Ectodermal cell (in vitro differentiated cells): ENCODE measurements around the gene FBXO8.
"Not testable (repeated sequence)": the region's sequence is repeated elsewhere in the genome, so short reads cannot be mapped to it uniquely, and the experiment has no call there.

Experiments used
- H3K27ac ChIP-seq: 2 replicates; pipeline ENCODE4 v1.7.0; 2013; ENCODE audit warnings: mild to moderate bottlenecking, low read depth, low read length; ENCODE audit not compliant: insufficient read depth, poor library complexity, severe bottlenecking
- H3K27me3 ChIP-seq: 2 replicates; pipeline ENCODE4 v1.7.0; 2013; ENCODE audit warnings: mild to moderate bottlenecking, low read length; ENCODE audit not compliant: insufficient read depth, control insufficient read depth, poor library complexity, severe bottlenecking
- H3K36me3 ChIP-seq: one replicate; pipeline ENCODE4 v1.7.0; 2013; ENCODE audit warnings: low read length; ENCODE audit not compliant: control insufficient read depth, insufficient read depth
- H3K4me1 ChIP-seq: one replicate; pipeline ENCODE4 v1.7.0; 2013; ENCODE audit warnings: low read length; ENCODE audit not compliant: control insufficient read depth, insufficient read depth
- H3K4me3 ChIP-seq: 2 replicates; pipeline ENCODE4 v1.7.0; 2013; ENCODE audit warnings: low read depth, low read length, control low read depth; ENCODE audit not compliant: insufficient read depth
- H3K9me3 ChIP-seq: 2 replicates; pipeline ENCODE4 v1.7.0; 2013; ENCODE audit warnings: mild to moderate bottlenecking, low read length, moderate library complexity; ENCODE audit not compliant: control insufficient read depth
- WGBS, 2 experiments: methylation state at CpG; one replicate each; pipeline ENCODE4 v1.1.7; 2013; ENCODE audit warnings: missing lambda C conversion rate in 2 of 2; 5-methylcytosine and 5-hydroxymethylcytosine counted together

Gene FBXO8

GRCh38 chr4:174266416-174266815, 17.1 kb downstream of the FBXO8 start:
- Histone ChIP-seq H3K4me3 (no peak overlapping the region), H3K36me3 (no peaks in the 10 kb centered on the region), H3K4me1 (no peaks in the 10 kb centered on the region), H3K27ac (no peak overlapping the region), H3K9me3 (no peaks in the 10 kb centered on the region), H3K27me3 (no peaks in the 10 kb centered on the region)
- WGBS, 2 experiments, result 66 to 77% methylated on average over 2 of the region's 2 CpGs

GRCh38 chr4:174265916-174266315, 17.6 kb downstream of the FBXO8 start:
- Histone ChIP-seq H3K4me3 (no peak overlapping the region), H3K36me3 (no peaks in the 10 kb centered on the region), H3K4me1 (no peaks in the 10 kb centered on the region), H3K27ac (no peak overlapping the region), H3K27me3 (no peaks in the 10 kb centered on the region), H3K9me3 (no peaks in the 10 kb centered on the region)
- WGBS, 2 experiments, result 92 to 97% methylated on average over 2 of the region's 2 CpGs

DNA sequence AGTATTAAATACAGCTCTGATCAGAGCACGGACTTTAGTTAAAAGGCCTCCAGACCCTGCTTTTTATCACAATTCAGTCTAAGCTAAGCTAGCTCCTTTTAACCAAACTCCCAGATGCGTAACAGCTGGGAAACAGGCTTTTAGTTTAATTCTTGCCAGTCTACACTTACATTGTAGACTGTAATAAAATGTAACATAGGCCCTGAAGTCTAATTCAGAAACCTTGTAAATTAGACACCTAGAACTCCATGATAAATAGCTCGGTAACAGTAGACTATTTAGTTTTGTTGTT, 20.1 kb downstream of the FBXO8 start:
- Histone ChIP-seq H3K36me3 (no peaks in the 10 kb centered on the region), H3K4me3 (no peak overlapping the region), H3K27ac (no peak overlapping the region), H3K27me3 (no peaks in the 10 kb centered on the region), H3K4me1 (no peaks in the 10 kb centered on the region), H3K9me3 (no peaks in the 10 kb centered on the region)
- 80 to 89% methylated on average over 1 to 2 of the region's 3 CpGs for WGBS, 2 experiments

- WGBS, 2 experiments, result 96% methylated on average over 5 of the region's 6 CpGs
- Histone ChIP-seq H3K4me1 (no peaks in the 10 kb centered on the region), H3K27ac (no peak overlapping the region), H3K27me3 (no peaks in the 10 kb centered on the region), H3K4me3 (no peak overlapping the region), H3K36me3 (no peaks in the 10 kb centered on the region), H3K9me3 (no peaks in the 10 kb centered on the region)
These were observed 20.6 kb downstream of the FBXO8 start for GRCh38 chr4:174262624-174263444.

DNA sequence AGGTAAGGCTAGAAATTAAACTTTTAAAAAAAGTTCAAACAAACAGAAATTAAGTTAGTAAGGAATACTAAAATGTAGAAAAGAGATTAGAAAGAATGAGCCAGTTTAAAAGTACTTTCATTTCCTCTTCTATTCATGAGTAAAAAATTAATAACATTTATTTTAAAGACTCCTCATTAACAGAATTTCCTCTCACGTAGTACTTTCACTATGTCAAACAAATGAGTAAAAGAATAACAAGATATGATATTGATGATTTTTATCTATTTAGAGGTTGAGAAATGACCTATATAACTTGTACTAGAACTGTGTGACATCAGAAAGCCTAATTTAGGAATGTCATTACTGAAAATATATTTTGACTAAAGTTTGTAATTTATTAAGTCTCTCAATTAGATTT, 22.0 kb downstream of the FBXO8 start:
- H3K4me1 ChIP-seq, H3K4me3 ChIP-seq, H3K27me3 ChIP-seq, H3K36me3 ChIP-seq, H3K9me3 ChIP-seq, H3K27ac ChIP-seq: not testable (repeated sequence)
- WGBS, 2 experiments, result no CpG with 5 or more reads among the region's 1 CpG

GRCh38 chr4:174260099-174260498, 23.4 kb downstream of the FBXO8 start:
- WGBS, 2 experiments, result 63 to 80% methylated on average over 2 to 3 of the region's 3 CpGs
- no peaks in the 10 kb centered on the region for H3K27me3 ChIP-seq
- no peaks in the 10 kb centered on the region for H3K36me3 ChIP-seq
- no peak overlapping the region for H3K4me3 ChIP-seq
- H3K27ac ChIP-seq, result no peak overlapping the region
- no peaks in the 10 kb centered on the region for H3K9me3 ChIP-seq
- no peaks in the 10 kb centered on the region for H3K4me1 ChIP-seq

DNA sequence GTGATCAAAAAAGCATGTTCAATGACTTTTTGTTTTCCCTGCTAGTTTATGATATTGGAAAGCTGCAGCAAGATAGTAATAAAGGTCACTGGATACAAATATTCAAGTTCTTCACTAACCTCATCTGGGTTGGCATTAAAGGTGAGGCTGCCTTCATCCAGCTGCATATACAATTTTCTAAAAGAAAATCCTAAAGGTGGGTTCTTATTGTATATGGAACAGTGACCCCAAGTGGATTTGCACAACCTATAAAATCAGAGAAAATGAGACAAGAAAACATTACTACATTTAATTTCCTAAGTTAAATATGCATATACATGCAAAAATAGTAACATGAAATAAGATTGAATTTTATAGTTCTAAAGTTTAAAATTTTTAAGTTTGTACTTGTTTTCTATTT, 23.9 kb downstream of the FBXO8 start:
- H3K27ac ChIP-seq, result no peak overlapping the region
- H3K4me3 ChIP-seq, result no peak overlapping the region
- H3K9me3 ChIP-seq, result no peaks in the 10 kb centered on the region
- H3K36me3 ChIP-seq, result no peaks in the 10 kb centered on the region
- no peaks in the 10 kb centered on the region for H3K4me1 ChIP-seq
- no peaks in the 10 kb centered on the region for H3K27me3 ChIP-seq

GRCh38 chr4:174256277-174256713, 27.2 kb downstream of the FBXO8 start:
- H3K36me3 ChIP-seq, result no peaks in the 10 kb centered on the region
- H3K27ac ChIP-seq, result no peak overlapping the region
- H3K27me3 ChIP-seq, result no peaks in the 10 kb centered on the region
- H3K4me3 ChIP-seq, result no peak overlapping the region
- no peaks in the 10 kb centered on the region for H3K9me3 ChIP-seq
- 100% methylated on average over 1 of the region's 1 CpG; no CpG with 5 or more reads in 1 of the 2 experiments for WGBS, 2 experiments
- no peaks in the 10 kb centered on the region for H3K4me1 ChIP-seq

- H3K27ac ChIP-seq, result no peak overlapping the region
These were observed 27.7 kb downstream of the FBXO8 start for GRCh38 chr4:174255786-174256185.

GRCh38 chr4:174255374-174255773, 28.1 kb downstream of the FBXO8 start:
- H3K36me3 ChIP-seq, result no peaks in the 10 kb centered on the region
- no peaks in the 10 kb centered on the region for H3K27me3 ChIP-seq
- no peaks in the 10 kb centered on the region for H3K4me1 ChIP-seq
- H3K9me3 ChIP-seq, result no peaks in the 10 kb centered on the region
- no CpG with 5 or more reads among the region's 1 CpG for WGBS, 2 experiments
- H3K4me3 ChIP-seq, result no peak overlapping the region
- no peak overlapping the region for H3K27ac ChIP-seq

More at GRCh38 chr4:174255786-174256185, 27.7 kb downstream of the FBXO8 start:
- Histone ChIP-seq H3K9me3 (no peaks in the 10 kb centered on the region), H3K4me1 (no peaks in the 10 kb centered on the region), H3K4me3 (no peak overlapping the region), H3K36me3 (no peaks in the 10 kb centered on the region), H3K27me3 (no peaks in the 10 kb centered on the region)
- WGBS, 2 experiments, result 96 to 99% methylated on average over 4 of the region's 5 CpGs
